Testis (tissue), 3 donors: Measurements from ENCODE around the gene ATE1. TPM values are rescaled to one million over a fixed set of nuclear protein-coding genes. Genes with fewer than 3 reads are reported as not detected.

Experiments used
- DNase-seq: peaks from one replicate; pipeline ENCODE4 v3.0.0-alpha.2; 2019
- H3K27ac ChIP-seq, 2 donors: fragments of 200-600 bp; sonication (generic); one replicate each; pipeline ENCODE4 v1.5.1; 2019
- H3K27me3 ChIP-seq: fragments of 200-600 bp; sonication (generic); one replicate; pipeline ENCODE4 v1.5.1; 2019
- H3K36me3 ChIP-seq: fragments of 200-600 bp; sonication (generic); one replicate; pipeline ENCODE4 v1.5.1; 2017; ENCODE audit warnings: low read depth; ENCODE audit errors: missing control alignments
- H3K4me1 ChIP-seq: fragments of 200-600 bp; sonication (generic); one replicate; pipeline ENCODE4 v1.5.1; 2019
- H3K4me3 ChIP-seq, 2 donors: fragments of 200-600 bp; sonication (generic); one replicate each; pipeline ENCODE4 v1.5.1; 2017 to 2019
- H3K9me3 ChIP-seq: fragments of 200-600 bp; sonication (generic); one replicate; pipeline ENCODE4 v1.5.1; 2017
- CTCF ChIP-seq, 3 experiments: fragments of 450-650 bp in 2 of 3; fragments of 200-600 bp in 1 of 3; sonication (generic) in 1 of 3; IDR thresholded peaks; one replicate each; pipeline ENCODE4 v1.5.1; 2016 to 2019; ENCODE audit warnings: antibody characterized with exemption in 3 of 3, mild to moderate bottlenecking in 2 of 3, moderate library complexity in 1 of 3
- POLR2A ChIP-seq: fragments of 450-650 bp; IDR thresholded peaks from one replicate; pipeline ENCODE4 v1.6.1; 2017; ENCODE audit warnings: antibody characterized with exemption, mild to moderate bottlenecking, moderate library complexity
- WGBS, 2 donors: methylation state at CpG; one replicate each; pipeline ENCODE4 v1.1.5; 2018; 5-methylcytosine and 5-hydroxymethylcytosine counted together
- intact Hi-C: fragments of 100-400 bp; cut with DNase I; formaldehyde crosslinking; loops from one replicate; pipeline ENCODE4 v1.15.1; 2023; ENCODE audit warnings: low total_unique reads
- polyA plus RNA-seq: library from polyadenylated mRNA; stranded (reverse); fragments of 350-450 nt; fragmentation: Illumina TruSeq; extraction: RNeasy Lipid Tissue Mini Kit (QIAGEN cat#74804); gene quantifications from one replicate; pipeline ENCODE4 v1.2.3, GENCODE V29; 2014; ENCODE audit warnings: low read depth, low replicate concordance; ENCODE audit not compliant: insufficient read depth
- total RNA-seq, 2 donors: library from RNA; depleted of rRNA; stranded (reverse); fragments of >200 nt; gene quantifications; one replicate each; pipeline ENCODE4 v1.2.3, GENCODE V29; 2016

The ATE1 gene
- total and polyA plus RNA-seq, 3 donors from 2014 or later: 29.8 to 41.9 (median 34.0) TPM

GRCh38 chr10:121845044-121845784 is 82.6 kb downstream of the ATE1 start:
- H3K36me3 ChIP-seq: no peaks in the 10 kb centered on the region
- H3K9me3 ChIP-seq: no peaks in the 10 kb centered on the region
- WGBS, 2 donors: 95% methylated on average over 3 of the region's 3 CpGs
- no peak overlapping the region for H3K27ac ChIP-seq
- H3K27me3 ChIP-seq: no peaks in the 10 kb centered on the region
- H3K4me1 ChIP-seq: no peaks in the 10 kb centered on the region
- no peak for DNase-seq
- intact Hi-C loops: no loop called here
- no peak overlapping the region for H3K4me3 ChIP-seq
- TF ChIP-seq POLR2A (no peak), CTCF (IDR thresholded peaks at IDR 0.05) (no peak)

- WGBS, 2 donors: 59 to 64% methylated on average over 3 of the region's 3 CpGs
- Histone ChIP-seq H3K27ac (no peak overlapping the region), H3K36me3 (no peaks in the 10 kb centered on the region), H3K27me3 (no peaks in the 10 kb centered on the region), H3K9me3 (no peaks in the 10 kb centered on the region), H3K4me3 (no peak overlapping the region), H3K4me1 (no peaks in the 10 kb centered on the region)
- intact Hi-C loops: no loop called here
- DNase-seq: no peak
- TF ChIP-seq CTCF (IDR thresholded peaks at IDR 0.05) (no peak), POLR2A (no peak)
Measured at GRCh38 chr10:121844537-121844936, 83.3 kb downstream of the ATE1 start.

- Histone ChIP-seq H3K4me1 (no peaks in the 10 kb centered on the region), H3K27me3 (no peaks in the 10 kb centered on the region), H3K9me3 (no peaks in the 10 kb centered on the region), H3K4me3 (no peak overlapping the region), H3K36me3 (no peaks in the 10 kb centered on the region), H3K27ac (no peak overlapping the region)
- intact Hi-C loops: no loop called here
- DNase-seq: no peak
- TF ChIP-seq POLR2A (no peak), CTCF (IDR thresholded peaks at IDR 0.05) (no peak)
- 88 to 96% methylated on average over 2 of the region's 2 CpGs for WGBS, 2 donors
Measured at GRCh38 chr10:121843379-121843778, 84.5 kb downstream of the ATE1 start.

GRCh38 chr10:121841862-121842261 is 86.0 kb downstream of the ATE1 start:
- no peaks in the 10 kb centered on the region for H3K9me3 ChIP-seq
- no peak overlapping the region for H3K27ac ChIP-seq
- no peaks in the 10 kb centered on the region for H3K27me3 ChIP-seq
- DNase-seq: no peak
- TF ChIP-seq POLR2A (no peak), CTCF (IDR thresholded peaks at IDR 0.05) (no peak)
- H3K4me3 ChIP-seq: no peak overlapping the region
- no peaks in the 10 kb centered on the region for H3K4me1 ChIP-seq
- intact Hi-C loops: no loop called here
- H3K36me3 ChIP-seq: no peaks in the 10 kb centered on the region

GRCh38 chr10:121838931-121839330 is 88.9 kb downstream of the ATE1 start:
- Histone ChIP-seq H3K36me3 (no peaks in the 10 kb centered on the region), H3K9me3 (no peaks in the 10 kb centered on the region), H3K27me3 (no peaks in the 10 kb centered on the region), H3K4me3 (no peak overlapping the region), H3K4me1 (no peaks in the 10 kb centered on the region), H3K27ac (no peak overlapping the region)
- 94 to 97% methylated on average over 4 of the region's 4 CpGs for WGBS, 2 donors
- TF ChIP-seq POLR2A: no peak
- DNase-seq: no peak
- intact Hi-C loops: no loop called here
